Measurements from ENCODE around the gene HTT.
"Not testable (repeated sequence)": the region's sequence is repeated elsewhere in the genome, so short reads cannot be mapped to it uniquely, and the experiment has no call there.

Gene HTT

GRCh38 chr4:3085948-3086670 lies 11.6 kb downstream of the HTT start:
- FAIRE-seq = no peak

- no peak for FAIRE-seq
These were observed 12.8 kb downstream of the HTT start for GRCh38 chr4:3087115-3087797.

DNA sequence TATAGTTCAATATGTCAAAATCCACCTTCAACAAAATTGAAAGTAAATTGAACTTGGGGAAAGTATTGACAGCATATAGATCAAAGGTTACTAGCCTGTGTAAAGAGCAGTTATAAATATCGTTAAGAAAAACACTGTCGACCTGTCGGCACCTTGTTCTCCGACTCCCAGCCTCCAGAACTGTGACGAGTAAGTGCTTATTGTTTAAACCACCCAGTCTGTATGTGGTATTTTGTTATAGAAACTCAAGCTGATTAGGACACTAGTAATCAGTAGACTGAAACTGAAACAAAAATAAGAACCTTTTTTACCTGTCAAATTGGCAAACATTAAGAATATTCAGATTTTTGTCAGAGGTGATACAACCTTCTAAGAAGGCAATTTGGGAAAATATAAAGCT lies 17.0 kb downstream of the HTT start:
- no peak for FAIRE-seq

DNA sequence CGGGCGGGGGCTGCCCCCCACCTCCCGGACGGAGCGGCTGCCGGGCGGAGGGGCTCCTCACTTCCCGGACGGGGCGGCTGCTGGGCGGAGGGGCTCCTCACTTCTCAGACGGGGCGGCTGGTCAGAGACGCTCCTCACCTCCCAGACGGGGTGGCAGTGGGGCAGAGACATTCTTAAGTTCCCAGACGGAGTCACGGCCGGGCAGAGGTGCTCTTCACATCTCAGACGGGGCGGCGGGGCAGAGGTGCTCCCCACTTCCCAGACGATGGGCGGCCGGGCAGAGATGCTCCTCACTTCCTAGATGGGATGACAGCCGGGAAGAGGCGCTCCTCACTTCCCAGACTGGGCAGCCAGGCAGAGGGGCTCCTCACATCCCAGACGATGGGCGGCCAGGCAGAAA lies 20.2 kb downstream of the HTT start:
- FAIRE-seq = not testable (repeated sequence)

DNA sequence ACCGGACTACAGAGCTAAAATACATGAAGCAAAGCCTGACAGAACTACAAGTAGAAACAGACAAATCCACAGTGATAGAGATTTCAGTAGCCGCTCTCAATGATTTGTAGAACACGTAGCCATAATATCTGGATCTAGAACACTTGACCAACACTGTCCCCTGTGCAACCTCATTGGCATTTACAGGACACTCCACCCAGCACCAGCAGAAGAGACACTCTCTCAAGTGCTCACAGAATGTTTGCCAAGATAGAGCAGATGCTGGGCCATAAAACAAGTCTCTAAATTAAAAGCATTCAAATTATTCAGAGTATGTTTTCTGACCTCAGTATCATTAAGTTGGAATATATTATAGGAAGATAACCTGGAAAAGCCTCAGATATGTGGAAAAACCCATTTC lies 21.7 kb downstream of the HTT start:
- FAIRE-seq = no peak

- no peak for FAIRE-seq
These were observed 23.9 kb downstream of the HTT start for GRCh38 chr4:3098346-3098745.

DNA sequence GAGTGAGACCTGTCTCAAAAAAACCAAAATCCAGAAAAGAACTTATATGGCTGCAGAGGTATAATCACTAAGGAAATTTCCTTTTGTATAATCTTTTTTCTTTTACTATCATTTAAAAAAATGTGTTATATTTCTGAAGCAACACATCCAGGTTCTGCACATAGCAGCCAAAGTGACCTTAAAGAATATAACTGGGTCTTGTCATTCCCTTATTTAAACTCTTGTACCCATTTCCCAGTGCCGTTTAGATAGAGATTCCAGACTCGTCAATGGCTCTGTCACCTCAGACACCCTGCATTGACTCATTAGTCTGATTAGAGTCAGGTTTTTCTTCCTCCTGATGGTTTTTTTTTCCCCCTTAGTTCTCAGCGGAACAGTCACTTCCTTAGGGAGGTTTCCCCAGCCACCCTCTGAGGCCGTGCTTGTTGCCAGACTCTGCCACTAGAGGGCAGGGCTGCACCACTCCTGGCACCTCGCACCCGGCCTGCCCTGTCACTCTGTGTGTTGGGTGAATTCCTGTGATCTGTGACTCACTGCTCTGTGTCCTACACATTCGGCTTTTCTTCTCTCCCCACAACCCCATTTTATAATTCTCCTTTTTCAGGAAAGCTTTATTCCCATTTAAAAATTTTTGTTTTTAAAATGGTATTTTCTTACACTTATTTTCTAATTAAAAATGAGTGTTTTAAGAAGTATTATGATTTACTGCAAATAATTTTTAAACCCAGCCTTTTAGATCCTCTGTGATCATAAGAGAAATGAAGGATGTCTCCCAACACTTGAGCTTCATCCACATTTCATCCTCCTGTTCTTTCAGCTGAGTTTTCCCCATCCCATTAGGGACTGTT lies 32.1 kb downstream of the HTT start:
- FAIRE-seq = peak; percentile 62

DNA sequence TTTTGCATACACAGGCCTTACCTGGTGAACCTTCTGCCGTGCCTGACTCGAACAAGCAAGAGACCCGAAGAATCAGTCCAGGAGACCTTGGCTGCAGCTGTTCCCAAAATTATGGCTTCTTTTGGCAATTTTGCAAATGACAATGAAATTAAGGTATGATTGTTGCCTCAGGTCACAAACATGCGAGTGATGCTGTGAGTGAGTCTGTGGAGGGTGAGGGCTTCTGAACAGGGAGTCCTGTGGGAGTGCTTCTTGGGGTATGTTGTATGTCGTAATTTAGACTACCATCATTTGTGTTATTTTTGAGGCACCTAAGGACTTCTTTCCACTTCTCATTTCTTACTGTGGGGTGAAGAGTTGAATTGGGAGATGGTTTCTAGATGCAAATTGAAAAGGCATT lies 32.8 kb downstream of the HTT start:
- FAIRE-seq = no peak

GRCh38 chr4:3107691-3108121 lies 33.2 kb downstream of the HTT start:
- no peak for FAIRE-seq

DNA sequence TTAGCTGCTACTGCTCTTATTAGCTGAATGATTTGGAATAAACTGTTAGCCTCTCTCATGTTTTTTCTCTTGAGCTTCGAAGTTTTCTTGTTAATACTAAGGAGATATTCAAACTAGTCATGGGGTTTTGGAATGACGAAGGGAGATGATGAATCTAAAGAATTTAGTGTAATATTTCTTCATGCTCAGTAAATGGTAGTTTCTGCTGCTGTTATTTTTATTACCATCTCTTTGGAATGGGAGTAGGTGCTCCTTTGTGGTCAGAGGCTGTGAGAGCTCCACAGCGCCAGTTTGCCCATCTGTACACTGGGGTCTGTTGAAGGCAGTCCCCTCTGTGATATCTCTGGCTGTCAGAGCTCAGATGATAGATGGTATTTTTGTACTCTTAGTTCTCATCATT lies 33.7 kb downstream of the HTT start:
- FAIRE-seq = no peak

DNA sequence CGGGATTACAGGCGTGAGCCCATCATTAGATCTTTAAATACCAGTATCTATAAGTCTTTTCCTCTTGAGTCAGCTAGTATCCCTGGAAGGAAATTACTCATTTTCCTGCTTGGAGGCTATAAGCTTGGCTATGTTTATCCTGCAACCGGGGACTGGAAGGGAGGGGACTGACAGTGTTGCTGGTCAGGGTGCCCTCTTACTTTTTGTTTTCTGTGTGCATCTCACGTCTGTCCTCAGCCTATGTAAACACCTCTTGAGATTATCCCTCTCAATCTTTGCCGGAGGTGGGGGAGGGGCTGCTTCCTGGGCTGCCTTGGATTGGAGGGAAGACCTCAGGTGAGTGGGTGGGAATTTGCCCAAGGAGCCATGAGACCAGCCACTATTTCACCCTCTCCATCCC lies 37.0 kb downstream of the HTT start:
- FAIRE-seq = no peak

DNA sequence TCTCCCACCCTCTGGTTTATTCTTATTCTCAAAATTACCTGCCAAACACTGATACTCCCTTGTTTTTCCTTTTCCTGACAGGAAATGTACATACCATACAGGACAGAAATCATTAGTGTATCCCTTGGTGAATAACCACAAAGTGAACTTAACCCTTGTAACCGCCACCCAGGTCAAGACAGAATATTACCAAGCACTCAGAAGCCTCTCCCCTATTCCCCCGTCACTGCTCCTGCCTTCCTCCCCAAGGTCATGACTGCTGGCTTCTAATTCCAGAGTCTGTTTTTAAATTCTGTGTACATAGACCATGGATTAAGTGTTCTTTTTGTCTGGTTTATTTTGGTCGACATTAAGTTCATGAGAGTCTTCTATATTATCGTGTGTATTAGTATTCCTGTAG lies 37.7 kb downstream of the HTT start:
- FAIRE-seq = no peak

- FAIRE-seq = no peak
These were observed 38.4 kb downstream of the HTT start for GRCh38 chr4:3112609-3113469.

GRCh38 chr4:3114377-3114776 lies 39.9 kb downstream of the HTT start:
- FAIRE-seq = no peak

DNA sequence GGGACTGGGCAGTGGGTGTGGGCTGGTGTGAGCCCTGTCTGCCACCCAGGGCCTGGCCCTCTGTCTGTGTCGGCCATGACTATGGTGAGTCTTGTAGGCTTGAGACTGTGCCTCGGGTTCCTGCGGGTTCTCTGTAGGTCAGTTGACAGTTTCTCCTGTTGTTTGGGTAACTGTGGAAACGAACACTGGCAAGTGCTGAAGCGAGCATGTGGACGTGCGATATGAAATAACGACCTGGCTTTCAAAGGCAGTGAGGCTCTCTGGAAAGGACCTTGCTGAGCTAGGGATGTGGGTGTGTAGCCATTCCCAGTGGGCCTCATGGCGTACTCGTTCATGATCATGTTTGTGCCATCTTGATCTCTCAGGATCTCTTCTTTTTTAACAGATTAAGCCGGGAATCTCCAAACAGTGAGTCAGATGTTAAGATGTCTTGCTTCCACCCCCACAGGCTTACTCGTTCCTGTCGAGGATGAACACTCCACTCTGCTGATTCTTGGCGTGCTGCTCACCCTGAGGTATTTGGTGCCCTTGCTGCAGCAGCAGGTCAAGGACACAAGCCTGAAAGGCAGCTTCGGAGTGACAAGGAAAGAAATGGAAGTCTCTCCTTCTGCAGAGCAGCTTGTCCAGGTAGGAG lies 41.3 kb downstream of the HTT start:
- no peak for FAIRE-seq

DNA sequence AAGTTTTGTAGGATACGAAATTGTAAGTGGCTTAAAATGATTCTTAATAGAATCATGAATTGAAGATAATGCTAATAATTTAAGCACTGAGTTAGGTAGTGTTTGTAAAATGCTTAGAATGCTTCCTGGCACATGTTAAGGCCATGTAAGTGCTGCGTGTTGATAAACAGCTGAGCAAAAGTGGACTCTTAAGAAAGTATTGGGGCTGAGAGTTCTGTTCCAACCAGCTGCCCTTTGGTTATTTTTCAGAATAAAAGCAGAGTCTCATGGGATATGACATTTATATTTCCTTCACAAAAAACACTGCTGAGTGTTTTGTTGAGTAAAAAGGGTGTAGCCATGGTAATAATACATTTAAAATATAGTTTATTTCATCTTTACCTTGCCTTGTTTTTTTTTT lies 42.5 kb downstream of the HTT start:
- FAIRE-seq = no peak

GRCh38 chr4:3118312-3118711 lies 43.8 kb downstream of the HTT start:
- no peak for FAIRE-seq

DNA sequence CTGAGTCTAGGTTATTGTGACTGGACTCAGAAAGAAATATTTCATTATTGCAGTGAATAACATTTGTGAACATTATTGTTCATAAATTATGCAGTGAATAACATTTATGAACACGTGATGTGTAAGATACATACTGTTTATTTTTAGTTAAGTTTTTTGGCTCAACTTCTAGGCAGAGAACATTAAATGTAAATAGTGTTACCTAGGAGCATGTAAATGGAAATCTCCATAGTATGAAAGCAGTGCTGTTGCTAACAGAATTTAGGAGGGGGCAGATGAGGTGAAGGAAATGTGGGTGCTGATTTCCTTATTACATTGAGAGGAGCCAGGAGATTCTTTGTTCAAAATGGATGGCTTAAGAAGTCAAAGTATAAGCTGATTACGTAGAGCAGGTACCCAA lies 45.0 kb downstream of the HTT start:
- no peak for FAIRE-seq

GRCh38 chr4:3121110-3121509 lies 46.6 kb downstream of the HTT start:
- FAIRE-seq = no peak

DNA sequence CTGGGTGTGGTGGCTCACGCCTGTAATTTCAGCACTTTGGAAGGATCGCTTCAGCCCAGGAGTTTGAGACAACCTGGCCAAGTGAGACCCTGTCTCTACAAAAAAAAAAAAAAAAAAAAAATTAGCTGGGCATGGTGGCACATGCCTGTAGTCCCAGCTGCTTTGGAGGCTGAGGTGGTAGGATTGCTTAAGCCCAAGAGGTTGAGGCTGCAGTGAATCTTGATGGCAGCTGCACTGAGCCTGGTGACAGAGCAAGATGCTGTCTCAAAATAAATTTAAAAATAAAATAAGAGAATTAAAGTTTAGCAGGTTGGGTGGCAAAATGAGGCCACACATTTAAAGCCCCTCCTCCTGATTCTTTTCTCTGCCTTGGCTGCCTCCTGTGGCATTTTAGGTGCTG lies 47.1 kb downstream of the HTT start:
- no peak for FAIRE-seq

- FAIRE-seq = no peak
These were observed 47.6 kb downstream of the HTT start for GRCh38 chr4:3122081-3122563.

DNA sequence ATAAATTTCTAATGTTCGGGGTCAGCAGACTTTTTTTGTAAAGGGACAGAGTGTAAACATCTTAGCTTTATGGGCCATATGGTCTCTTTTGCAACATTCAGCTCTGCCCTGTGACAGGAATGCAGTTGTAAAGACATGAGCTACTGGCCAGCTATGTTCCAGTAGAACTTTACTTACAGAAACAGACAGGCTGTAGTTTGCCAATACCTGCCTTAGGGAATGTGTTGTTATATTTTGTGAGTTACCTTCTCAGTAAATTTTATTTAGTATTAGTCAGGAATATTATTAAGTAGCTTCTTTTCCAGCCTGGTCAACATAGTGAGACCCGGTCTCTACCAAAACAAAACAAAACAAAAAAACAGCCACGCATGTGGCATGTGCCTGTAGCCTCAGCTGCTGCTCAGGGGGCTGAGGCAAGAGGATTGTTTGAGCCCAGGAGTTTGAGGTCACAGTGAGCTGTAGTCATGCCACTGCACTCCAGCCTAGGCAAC lies 48.7 kb downstream of the HTT start:
- FAIRE-seq = no peak

All from islet of Langerhans (tissue), 1 donor.